ENCODE measurements around the gene C22orf15.

Gene C22orf15

DNA sequence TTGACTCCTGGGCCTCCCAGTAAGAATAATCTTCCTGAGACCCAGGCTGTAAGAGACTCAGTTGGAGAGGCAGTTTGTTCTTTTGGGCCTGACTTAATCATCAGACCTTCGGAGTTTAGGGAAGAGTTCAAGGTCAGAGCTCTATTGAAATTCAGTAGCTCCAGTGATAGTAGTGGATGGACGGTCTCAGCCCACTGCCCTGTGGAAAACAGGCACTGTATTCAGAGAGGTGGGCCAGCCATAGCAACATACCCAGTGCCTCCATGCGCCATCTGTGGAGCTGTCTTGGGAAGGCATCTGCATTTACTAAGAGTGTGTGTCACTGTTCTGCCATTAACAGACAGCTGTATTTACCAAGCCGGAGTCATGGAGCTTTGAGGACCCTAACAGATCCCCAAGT lies 26.8 kb downstream of the C22orf15 start:
- no peak for DNase-seq

DNA sequence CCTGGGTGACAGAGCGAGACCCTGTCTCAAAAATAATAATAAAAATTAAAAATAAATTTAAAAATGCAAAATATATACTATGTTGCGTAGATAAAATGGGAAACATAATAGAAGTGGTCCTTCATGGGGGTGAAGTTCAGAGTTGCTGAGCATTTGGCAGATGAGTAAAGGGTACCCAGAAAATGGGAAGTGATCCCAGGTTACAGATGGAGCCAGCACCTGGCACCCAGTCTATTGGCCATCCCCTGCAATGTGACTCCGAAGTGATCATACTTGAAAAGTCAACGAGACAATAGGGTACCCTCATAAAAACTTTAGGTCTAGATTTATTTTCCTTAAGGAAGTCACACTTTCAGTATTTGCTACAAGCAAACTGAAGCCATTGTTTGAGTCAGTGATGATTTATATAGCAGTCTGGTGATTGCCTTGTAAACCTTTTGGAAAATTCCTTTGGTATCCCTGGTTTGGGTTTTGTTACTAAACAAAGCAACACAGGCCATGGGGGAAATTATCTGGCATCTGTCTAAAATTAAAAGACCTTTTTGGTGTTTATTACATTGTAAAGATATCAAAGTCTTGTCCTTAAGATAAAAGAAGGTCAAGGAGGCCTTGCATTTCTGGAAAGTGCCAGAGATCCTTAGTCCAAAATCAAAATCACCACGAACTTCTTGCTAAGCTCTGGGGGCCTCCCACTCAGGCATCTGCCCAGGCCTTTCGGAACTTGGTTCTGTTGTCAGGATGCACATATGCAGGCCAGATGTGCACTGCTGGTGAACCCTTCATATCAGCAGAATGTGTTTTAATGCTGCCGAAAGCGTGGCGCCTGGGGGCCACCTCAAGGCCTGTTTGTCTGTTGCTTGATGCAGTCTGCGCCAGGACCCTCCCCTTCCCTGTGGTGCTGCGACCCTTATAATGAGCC lies 28.3 kb downstream of the C22orf15 start:
- no peak for DNase-seq

GRCh38 chr22:23791738-23792645 lies 29.2 kb downstream of the C22orf15 start:
- no peak for DNase-seq

DNA sequence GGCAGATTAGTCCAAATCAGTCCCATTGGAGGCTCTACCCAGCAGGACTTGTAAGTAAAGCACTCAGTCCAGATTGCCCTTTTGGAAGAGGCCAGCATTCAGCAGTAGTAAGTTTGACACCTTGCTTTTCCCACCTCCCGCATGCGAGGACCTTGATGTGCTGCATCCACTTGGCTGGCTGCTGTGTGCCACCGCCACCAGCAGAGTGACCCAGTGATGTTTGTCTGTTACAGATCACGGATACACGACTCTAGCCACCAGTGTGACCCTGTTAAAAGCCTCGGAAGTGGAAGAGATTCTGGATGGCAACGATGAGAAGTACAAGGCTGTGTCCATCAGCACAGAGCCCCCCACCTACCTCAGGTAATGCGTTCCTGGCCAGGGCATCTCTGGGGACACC lies 30.5 kb downstream of the C22orf15 start:
- DNase-seq = no peak

- DNase-seq = no peak
Measured at GRCh38 chr22:23796461-23796860, 33.7 kb downstream of the C22orf15 start.

DNA sequence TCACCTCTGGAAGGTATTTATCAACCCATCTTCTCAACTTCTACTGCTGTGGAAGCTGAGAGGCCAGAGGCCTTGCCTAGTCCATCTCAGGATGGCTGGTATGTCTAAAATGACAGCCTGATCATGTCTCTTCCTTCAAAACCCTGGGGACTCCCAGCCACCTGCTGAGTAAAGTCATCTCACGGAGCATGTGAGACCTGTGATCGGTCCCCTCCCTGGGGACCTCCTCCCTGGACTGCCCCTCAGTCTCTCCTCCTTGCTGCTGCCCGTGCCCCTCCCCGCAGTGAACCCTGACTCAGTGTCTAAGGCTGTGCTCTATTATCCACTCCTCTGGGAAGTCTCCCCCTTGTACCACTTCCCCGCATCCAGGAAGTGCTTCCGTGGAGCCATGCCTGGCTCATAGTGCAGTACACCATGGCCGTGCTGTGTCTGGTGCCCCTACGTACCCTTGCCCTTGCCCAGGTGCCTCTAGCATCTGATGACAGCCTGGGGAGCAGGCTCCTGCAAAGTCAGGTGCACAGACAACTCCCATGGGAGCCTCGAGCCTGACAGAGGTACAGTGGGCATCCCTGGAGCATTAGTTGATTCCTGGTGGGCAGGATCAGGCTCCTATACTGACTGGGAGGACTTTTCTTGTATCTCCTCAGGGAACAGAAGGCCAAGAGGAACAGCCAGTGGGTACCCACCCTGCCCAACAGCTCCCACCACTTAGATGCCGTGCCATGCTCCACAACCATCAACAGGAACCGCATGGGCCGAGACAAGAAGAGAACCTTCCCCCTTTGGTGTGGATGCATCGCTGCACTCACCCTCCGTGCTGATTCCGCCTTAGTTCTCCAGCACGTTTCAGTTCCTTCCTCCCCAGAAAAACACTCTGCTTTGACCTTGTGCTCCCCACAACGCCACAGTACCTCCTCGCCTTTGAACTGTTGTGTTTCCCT lies 37.8 kb downstream of the C22orf15 start:
- no peak for DNase-seq

GRCh38 chr22:23801238-23801821 lies 38.5 kb downstream of the C22orf15 start:
- DNase-seq = no peak

GRCh38 chr22:23801886-23802377 lies 39.1 kb downstream of the C22orf15 start:
- no peak for DNase-seq

- no peak for DNase-seq
Measured at GRCh38 chr22:23803001-23803819, 40.4 kb downstream of the C22orf15 start.

GRCh38 chr22:23804781-23805291 lies 42.0 kb downstream of the C22orf15 start:
- no peak for DNase-seq

GRCh38 chr22:23806837-23807236 lies 44.0 kb downstream of the C22orf15 start:
- DNase-seq = no peak

DNA sequence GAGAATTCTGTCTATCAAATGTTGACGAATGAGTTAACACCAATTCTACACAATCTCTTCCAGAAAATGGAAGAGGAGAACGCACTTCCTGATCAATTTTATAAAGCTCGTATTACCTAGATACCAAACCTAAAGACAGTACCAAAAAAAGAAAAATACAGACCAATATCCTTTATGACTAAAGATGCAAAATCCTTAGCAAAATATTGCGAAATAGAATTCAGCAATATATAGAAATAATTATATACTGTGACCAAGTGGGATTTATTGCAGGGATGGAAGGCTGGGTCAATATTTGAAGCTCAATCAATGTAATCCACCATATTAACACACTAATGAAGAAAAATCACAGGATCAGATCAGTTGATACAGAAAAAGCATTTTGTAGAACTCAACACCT lies 49.6 kb downstream of the C22orf15 start:
- DNase-seq = no peak
